H1 (cell line): Measurements from ENCODE around the gene SCARB2. TPM values are rescaled to one million over a fixed set of nuclear protein-coding genes. Genes with fewer than 3 reads are reported as not detected.

Experiments
- CTCF ChIA-PET: fragments of 300-600 bp; sonication (Branson Sonifier 250); formaldehyde crosslinking; loops from one replicate; lab custom pipeline; 2021; ENCODE audit not compliant: partially characterized antibody; lab: Charles Lee
- POLR2A ChIA-PET: fragments of 300-600 bp; sonication (Branson Sonifier 250); formaldehyde crosslinking; loops from one replicate; lab custom pipeline; 2021; ENCODE audit warnings: inconsistent platforms; ENCODE audit not compliant: partially characterized antibody; lab: Charles Lee
- DNase-seq, 2 experiments: peaks; one replicate each; pipeline versions ENCODE4 v3.0.0 to v3.0.0-alpha.2; 2010 to 2022; ENCODE audit warnings: low spot score in 2 of 2, low read depth in 1 of 2, mixed read lengths in 1 of 2
- FAIRE-seq: peaks from 2 replicates; lab custom pipeline; 2011; peaks lifted over from hg19 to GRCh38; lab: Jason Lieb, UNC
- H2AFZ ChIP-seq: 2 replicates; pipeline ENCODE4 v1.8.1; 2012; ENCODE audit warnings: low read length, inconsistent platforms
- H2AK5ac ChIP-seq: 2 replicates; pipeline ENCODE4 v1.6.1; 2013; ENCODE audit warnings: low read depth, low read length
- H2BK120ac ChIP-seq: replicated peaks from 2 replicates; pipeline ENCODE3; 2013; ENCODE audit warnings: low read depth, low read length, inconsistent platforms
- H2BK12ac ChIP-seq: 2 replicates; pipeline ENCODE4 v1.6.1; 2013; ENCODE audit warnings: low read depth, low read length
- H2BK15ac ChIP-seq: 2 replicates; pipeline ENCODE4 v1.6.1; 2013; ENCODE audit warnings: low read length
- H2BK20ac ChIP-seq: 2 replicates; pipeline ENCODE4 v1.6.1; 2013; ENCODE audit warnings: low read length
- H2BK5ac ChIP-seq: 2 replicates; pipeline ENCODE4 v1.6.1; 2013; ENCODE audit warnings: low read depth, low read length
- H3K14ac ChIP-seq: 2 replicates; pipeline ENCODE4 v1.6.1; 2013; ENCODE audit warnings: inconsistent platforms; ENCODE audit not compliant: insufficient read length
- H3K18ac ChIP-seq: 2 replicates; pipeline ENCODE4 v1.6.1; 2013; ENCODE audit warnings: low read length; ENCODE audit errors: extremely low read depth
- H3K23ac ChIP-seq: 2 replicates; pipeline ENCODE4 v1.6.1; 2013; ENCODE audit warnings: inconsistent platforms; ENCODE audit not compliant: insufficient read length
- H3K23me2 ChIP-seq: 2 replicates; pipeline ENCODE4 v1.6.1; 2013; ENCODE audit warnings: low read depth, low read length
- H3K27ac ChIP-seq: 2 replicates; pipeline ENCODE4 v1.6.1; 2011; ENCODE audit warnings: low read depth, low read length, inconsistent platforms
- H3K27me3 ChIP-seq, 4 experiments: replicated peaks in 1 of 4; 1 replicate in 1 of 4; 2 replicates in 3 of 4; pipeline versions ENCODE4 v1.6.1 to v1.8.1; 2011 to 2013; ENCODE audit warnings: low read length in 3 of 4, mild to moderate bottlenecking in 3 of 4, inconsistent platforms in 2 of 4, mixed read lengths in 2 of 4, moderate library complexity in 1 of 4; ENCODE audit not compliant: control insufficient read depth in 3 of 4, insufficient read depth in 3 of 4; ENCODE audit errors: extremely low read depth in 1 of 4
- H3K36me3 ChIP-seq, 4 experiments: 2 replicates each; pipeline versions ENCODE4 v1.6.1 to v1.8.1; 2011 to 2013; ENCODE audit warnings: mild to moderate bottlenecking in 4 of 4, low read length in 3 of 4, moderate library complexity in 2 of 4, control low read depth in 1 of 4, inconsistent platforms in 1 of 4; ENCODE audit not compliant: insufficient read depth in 4 of 4, control insufficient read depth in 2 of 4
- H3K4ac ChIP-seq: replicated peaks from 2 replicates; pipeline ENCODE3; 2013; ENCODE audit warnings: low read length, low read depth, mixed read lengths, inconsistent platforms; ENCODE audit not compliant: insufficient read length
- H3K4me1 ChIP-seq, 4 experiments: replicated peaks in 1 of 4; 1 replicate in 1 of 4; 2 replicates in 3 of 4; pipeline versions ENCODE4 v1.6.1 to v1.8.1; 2011 to 2013; ENCODE audit warnings: low read length in 3 of 4, inconsistent platforms in 2 of 4, mixed read lengths in 1 of 4; ENCODE audit not compliant: insufficient read depth in 4 of 4, control insufficient read depth in 3 of 4
- H3K4me2 ChIP-seq, 2 experiments: 2 replicates each; pipeline versions ENCODE4 v1.6.1 to v1.8.1; 2011 to 2013; ENCODE audit warnings: low read depth in 2 of 2, low read length in 2 of 2, control low read depth in 1 of 2, inconsistent platforms in 1 of 2, mild to moderate bottlenecking in 1 of 2; ENCODE audit not compliant: insufficient read depth in 1 of 2
- H3K4me3 ChIP-seq, 4 experiments: fragments of 200-600, 300-600 bp in 1 of 4; sonication (generic), shearing (Covaris generic), sonication (Bioruptor Twin) in 1 of 4; 2 replicates each; pipeline versions ENCODE4 v1.5.1 to v1.8.1; 2011 to 2016; ENCODE audit warnings: low read length in 4 of 4, low read depth in 3 of 4, control low read depth in 2 of 4, inconsistent platforms in 2 of 4, mild to moderate bottlenecking in 2 of 4, mixed read lengths in 1 of 4, moderate library complexity in 1 of 4; ENCODE audit not compliant: insufficient read depth in 2 of 4; ENCODE audit errors: extremely low read depth in 1 of 4
- H3K56ac ChIP-seq: replicated peaks from 2 replicates; pipeline ENCODE3; 2013; ENCODE audit warnings: low read depth, mild to moderate bottlenecking, mixed read lengths, low read length, inconsistent platforms; ENCODE audit not compliant: insufficient read length
- H3K79me1 ChIP-seq: 2 replicates; pipeline ENCODE4 v1.6.1; 2013; ENCODE audit warnings: low read depth, low read length, control low read depth
- H3K79me2 ChIP-seq, 2 experiments: 2 replicates each; pipeline versions ENCODE4 v1.6.1 to v1.8.1; 2012 to 2013; ENCODE audit warnings: low read length in 2 of 2, mild to moderate bottlenecking in 2 of 2, inconsistent platforms in 1 of 2; ENCODE audit not compliant: insufficient read depth in 2 of 2, control insufficient read depth in 1 of 2
- H3K9ac ChIP-seq, 4 experiments: replicated peaks in 1 of 4; 1 replicate in 1 of 4; 2 replicates in 3 of 4; pipeline versions ENCODE4 v1.6.1 to v1.8.1; 2011 to 2013; ENCODE audit warnings: low read depth in 3 of 4, low read length in 3 of 4, control low read depth in 2 of 4, mild to moderate bottlenecking in 2 of 4, moderate library complexity in 2 of 4, inconsistent platforms in 1 of 4; ENCODE audit errors: extremely low read depth in 1 of 4
- H3K9me3 ChIP-seq, 2 experiments: 2 replicates each; pipeline versions ENCODE4 v1.6.1 to v1.8.1; 2012 to 2013; ENCODE audit warnings: mild to moderate bottlenecking in 2 of 2, moderate library complexity in 2 of 2, control low read depth in 1 of 2, inconsistent platforms in 1 of 2, low read depth in 1 of 2, low read length in 1 of 2, mixed read lengths in 1 of 2; ENCODE audit not compliant: insufficient read depth in 2 of 2
- H4K20me1 ChIP-seq, 2 experiments: replicated peaks in 1 of 2; 2 replicates each; pipeline versions ENCODE3 to v1.8.1; 2011 to 2013; ENCODE audit warnings: inconsistent platforms in 2 of 2, low read length in 2 of 2, mild to moderate bottlenecking in 1 of 2; ENCODE audit not compliant: insufficient read depth in 2 of 2, control insufficient read depth in 1 of 2
- H4K5ac ChIP-seq: 2 replicates; pipeline ENCODE4 v1.6.1; 2013; ENCODE audit warnings: low read length, low read depth, mixed read lengths, inconsistent platforms; ENCODE audit not compliant: insufficient read length
- H4K8ac ChIP-seq: 2 replicates; pipeline ENCODE4 v1.8.0; 2013; ENCODE audit warnings: mild to moderate bottlenecking, moderate library complexity, low read length, inconsistent platforms; ENCODE audit not compliant: insufficient read depth; ENCODE audit errors: extremely low read depth
- H4K91ac ChIP-seq: replicated peaks from 2 replicates; pipeline ENCODE3; 2013; ENCODE audit warnings: low read length, mixed read lengths, inconsistent platforms; ENCODE audit not compliant: insufficient read length
- CHD1 ChIP-seq: IDR thresholded peaks from 2 replicates; pipeline ENCODE4 v1.6.1; 2012; ENCODE audit warnings: low read depth, low read length, improper control_type of control experiment
- CTCF ChIP-seq, 3 experiments: IDR thresholded peaks; 1 replicate in 2 of 3; 2 replicates in 1 of 3; pipeline versions ENCODE4 v1.5.1 to v1.6.1; 2011; ENCODE audit warnings: low read length in 3 of 3, mild to moderate bottlenecking in 3 of 3, inconsistent platforms in 2 of 3, low read depth in 1 of 3, moderate library complexity in 1 of 3; ENCODE audit not compliant: insufficient read depth in 1 of 3; ENCODE audit errors: control extremely low read depth in 1 of 3
- FOSL1 ChIP-seq: IDR thresholded peaks from 2 replicates; pipeline ENCODE4 v1.6.1; 2011; ENCODE audit warnings: mild to moderate bottlenecking, low read depth, low read length, moderate library complexity; ENCODE audit not compliant: insufficient read depth
- NANOG ChIP-seq: IDR thresholded peaks from 2 replicates; pipeline ENCODE4 v1.6.1; 2011; ENCODE audit warnings: low read length, low read depth, mild to moderate bottlenecking, inconsistent platforms; ENCODE audit not compliant: insufficient read depth, poor library complexity, severe bottlenecking
- POLR2A ChIP-seq, 2 experiments: IDR thresholded peaks; 1 replicate in 1 of 2; 2 replicates in 1 of 2; pipeline ENCODE4 v1.6.1; 2011; ENCODE audit warnings: low read depth in 2 of 2, low read length in 2 of 2, mild to moderate bottlenecking in 2 of 2; ENCODE audit errors: control extremely low read depth in 1 of 2
- POU5F1 ChIP-seq: IDR thresholded peaks from 2 replicates; pipeline ENCODE4 v1.6.1; 2011; ENCODE audit warnings: low read depth, mild to moderate bottlenecking, low read length, moderate library complexity
- RNF2 ChIP-seq: fragments of 200-900, 300-1000 bp; sonication (generic); IDR thresholded peaks from 2 replicates; pipeline ENCODE4 v1.7.1; 2016; ENCODE audit warnings: borderline replicate concordance, low read depth, mild to moderate bottlenecking, antibody characterized with exemption, low read length; ENCODE audit not compliant: poor library complexity, severe bottlenecking; ENCODE audit errors: missing control alignments
- SIX5 ChIP-seq: IDR thresholded peaks from 2 replicates; pipeline ENCODE4 v1.6.1; 2011; ENCODE audit warnings: mild to moderate bottlenecking, low read depth, low read length
- TCF12 ChIP-seq: IDR thresholded peaks from 2 replicates; pipeline ENCODE4 v1.6.1; 2011; ENCODE audit warnings: low read depth, mild to moderate bottlenecking, low read length
- WGBS, 2 experiments: shearing (Covaris generic) in 1 of 2; methylation state at CpG; one replicate each; pipeline versions ENCODE4 v1.1.6 to v1.1.7; 2013 to 2015; ENCODE audit warnings: low lambda C conversion rate in 2 of 2, mixed read lengths in 2 of 2, inconsistent platforms in 1 of 2, low coverage in 1 of 2, missing lambda C conversion rate in 1 of 2; ENCODE audit not compliant: insufficient replicate concordance in 2 of 2, insufficient coverage in 1 of 2, insufficient read length in 1 of 2; ENCODE audit errors: extremely low coverage in 1 of 2, missing lambda C conversion rate in 1 of 2; 5-methylcytosine and 5-hydroxymethylcytosine counted together
- polyA plus RNA-seq, 7 experiments: library from polyadenylated mRNA; depleted of rRNA in 3 of 7; stranded (reverse) in 5 of 7; unstranded in 2 of 7; fragments of >200 nt in 5 of 7; fragments of 200-250 nt in 2 of 7; gene quantifications; 1 replicate in 5 of 7; 2 replicates in 1 of 7; 4 replicates in 1 of 7; pipeline versions ENCODE4 v1.2.1 to v1.2.3, GENCODE V29; 2011 to 2013; ENCODE audit warnings: missing spikeins in 2 of 7, mixed read lengths in 2 of 7
- total RNA-seq: library from RNA; stranded (reverse); fragmentation: NEBNext Ultra II Directional; extraction: Animal tissue kit (Norgen Biotek cat#: 25700); gene quantifications from 2 replicates; pipeline ENCODE4 v1.2.1, GENCODE V29; 2021

SCARB2 gene
- total and polyA plus RNA-seq, 2 of the 8 experiments (the other 6 are each of a cell fraction or from before 2014, with no cell fraction given) = 18.5 to 35.7 TPM

- H2BK12ac ChIP-seq = no peak overlapping the region
- no peak overlapping the region for H3K56ac ChIP-seq
- H3K23me2 ChIP-seq = no peaks in the 10 kb centered on the region
- no peaks in the 10 kb centered on the region for H3K9me3 ChIP-seq
- H3K4ac ChIP-seq = no peak overlapping the region
- no peaks in the 10 kb centered on the region for H4K20me1 ChIP-seq
- no peak overlapping the region for H3K27ac ChIP-seq
- H3K4me1 ChIP-seq = no peaks in the 10 kb centered on the region
- no peaks in the 10 kb centered on the region for H3K27me3 ChIP-seq
- H4K91ac ChIP-seq = no peak overlapping the region
- DNase-seq = no peak
- POLR2A ChIA-PET = interaction anchor here (1.4 kb wide), 1 partner anchor 20 kb away, joined by 4 read pairs; no protein-coding TSS in a partner anchor
- no peak for FAIRE-seq
- H2AFZ ChIP-seq = no peak overlapping the region
- H2AK5ac ChIP-seq = no peak overlapping the region
- no peak overlapping the region for H2BK15ac ChIP-seq
- no peak overlapping the region for H3K4me3 ChIP-seq
- H3K36me3 ChIP-seq = peaks cover 2 to 24% (median 9%) of the 10 kb centered on the region in 4 experiments; a peak in 6 of 8 replicates
- H2BK20ac ChIP-seq = no peak overlapping the region
- 96% methylated on average over 3 of the region's 3 CpGs; no CpG with 5 or more reads in 1 of the 2 experiments for WGBS, 2 experiments
- no peaks in the 10 kb centered on the region for H3K79me2 ChIP-seq
- no peak overlapping the region for H4K5ac ChIP-seq
- no peak overlapping the region for H2BK120ac ChIP-seq
- H3K14ac ChIP-seq = no peak overlapping the region
- H3K4me2 ChIP-seq = no peak overlapping the region
- H3K9ac ChIP-seq = no peak overlapping the region; a peak in 1 of 7 replicates
- H3K79me1 ChIP-seq = no peaks in the 10 kb centered on the region; the same call in 1 of the 2 replicates
- H3K23ac ChIP-seq = no peak overlapping the region
- no peak overlapping the region for H2BK5ac ChIP-seq
- CTCF ChIA-PET = interaction anchor here (1.0 kb wide), 1 partner anchor 8 kb away, joined by 3 read pairs; no protein-coding TSS in a partner anchor
- no peak overlapping the region for H4K8ac ChIP-seq
- no peak overlapping the region for H3K18ac ChIP-seq
- TF ChIP-seq FOSL1 (no peak), CTCF (IDR thresholded peaks at IDR 0.05; ENCODE audit: control extremely low read depth in 1 of 3, insufficient read depth in 1 of 3, low read depth in 1 of 3, low read length in 3 of 3) (no peak), RNF2 (no peak), NANOG (no peak), CHD1 (no peak), POU5F1 (no peak), POLR2A (IDR thresholded peaks at IDR 0.05; ENCODE audit: control extremely low read depth in 1 of 2, low read depth in 2 of 2, low read length in 2 of 2) (no peak), TCF12 (no peak), SIX5 (no peak)
These were observed 44.9 kb downstream of the SCARB2 start for GRCh38 chr4:76168688-76169087.
